ENCODE data around the gene LAMTOR4.
"Not testable (repeated sequence)": the region's sequence is repeated elsewhere in the genome, so short reads cannot be mapped to it uniquely, and the experiment has no call there.

Gene LAMTOR4

DNA sequence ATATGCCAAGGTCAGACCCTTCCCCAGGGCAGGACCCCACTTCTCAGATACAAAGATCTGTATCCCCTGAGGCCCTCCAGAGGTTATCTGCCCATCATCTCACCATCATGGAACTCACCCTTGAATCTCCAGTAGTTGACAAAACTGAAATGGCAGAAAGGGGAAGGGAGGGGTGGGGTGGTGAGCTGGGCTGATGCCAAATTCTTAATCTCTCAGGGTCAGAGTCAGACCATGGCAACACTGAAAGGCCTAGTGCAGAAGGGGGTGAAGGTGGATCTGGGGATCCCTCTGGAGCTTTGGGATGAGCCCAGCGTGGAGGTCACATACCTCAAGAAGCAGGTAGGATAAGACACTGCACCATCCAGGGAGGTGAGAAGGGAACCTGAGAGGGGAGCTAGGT, 26.1 kb upstream of the LAMTOR4 start:
- no peak overlapping the region for H3K9ac ChIP-seq (ENCODE audit: low read depth in 1 of 2, low read length in 2 of 2)
- H3K27me3 ChIP-seq (ENCODE audit: control insufficient read depth in 2 of 2, insufficient read depth in 2 of 2, low read length in 2 of 2), result no peaks in the 10 kb centered on the region
- no peak overlapping the region for H3K4me3 ChIP-seq (ENCODE audit: low read length in 2 of 2)
- no peaks in the 10 kb centered on the region for H3K36me3 ChIP-seq (ENCODE audit: control insufficient read depth in 2 of 2, insufficient read depth in 2 of 2, low read length in 2 of 2)
- no peak overlapping the region for H3K27ac ChIP-seq (ENCODE audit: low read depth in 2 of 2, low read length in 2 of 2)
- no peaks in the 10 kb centered on the region for H3K9me3 ChIP-seq (ENCODE audit: control insufficient read depth in 2 of 2, low read length in 2 of 2)
- peaks cover 33 to 34% of the 10 kb centered on the region in 2 donors for H3K4me1 ChIP-seq (ENCODE audit: control insufficient read depth in 2 of 2, insufficient read depth in 2 of 2, low read length in 2 of 2)

- peak overlapping the region in 1 of 2 donors; percentile 58 for H3K4me3 ChIP-seq (ENCODE audit: low read length in 2 of 2)
- H3K27me3 ChIP-seq (ENCODE audit: control insufficient read depth in 2 of 2, insufficient read depth in 2 of 2, low read length in 2 of 2), result no peaks in the 10 kb centered on the region
- H3K9ac ChIP-seq (ENCODE audit: low read depth in 1 of 2, low read length in 2 of 2), result peak overlapping the region; percentile 42 to 98
- peaks cover 37 to 38% of the 10 kb centered on the region in 2 donors for H3K4me1 ChIP-seq (ENCODE audit: control insufficient read depth in 2 of 2, insufficient read depth in 2 of 2, low read length in 2 of 2)
- no peaks in the 10 kb centered on the region for H3K9me3 ChIP-seq (ENCODE audit: control insufficient read depth in 2 of 2, low read length in 2 of 2)
- H3K27ac ChIP-seq (ENCODE audit: low read depth in 2 of 2, low read length in 2 of 2), result peak overlapping the region; percentile 98 to 99
- H3K36me3 ChIP-seq (ENCODE audit: control insufficient read depth in 2 of 2, insufficient read depth in 2 of 2, low read length in 2 of 2), result no peaks in the 10 kb centered on the region
Observed at GRCh38 chr7:100124301-100125230, 24.2 kb upstream of the LAMTOR4 start.

DNA sequence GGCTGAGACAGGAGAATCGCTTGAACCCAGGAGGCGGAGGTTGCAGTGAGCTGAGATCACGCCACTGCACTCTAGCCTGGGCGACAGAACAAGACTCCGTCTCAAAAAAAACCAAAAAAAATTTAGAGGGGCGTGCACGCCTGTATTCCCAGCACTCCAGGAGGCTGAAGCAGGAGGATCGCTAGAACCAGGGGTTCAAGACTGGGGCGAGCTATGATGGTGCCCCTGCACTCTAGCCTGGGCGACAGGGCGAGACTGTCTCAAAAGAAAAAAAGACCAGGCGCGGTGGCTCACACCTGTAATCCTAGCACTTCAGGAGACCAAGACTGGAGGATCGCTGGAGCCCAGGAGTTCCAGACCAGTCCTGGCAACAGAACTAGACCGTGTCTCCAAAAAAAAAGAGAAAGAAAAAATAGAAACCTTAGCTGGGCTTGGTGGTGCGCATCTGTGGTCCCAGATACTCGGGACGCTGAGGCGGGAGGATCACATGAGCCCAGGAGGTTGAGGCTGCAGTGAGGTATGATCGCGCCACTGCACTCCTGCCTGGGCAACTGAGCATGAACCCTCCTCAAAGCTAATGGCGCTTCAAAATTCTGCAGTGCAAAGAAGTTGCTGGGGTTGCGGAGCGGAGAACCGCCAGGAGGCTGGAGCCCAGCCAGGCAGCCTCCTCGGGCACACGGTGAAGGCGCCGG, 22.3 kb upstream of the LAMTOR4 start:
- peak overlapping the region; percentile 98 to 99 for H3K27ac ChIP-seq (ENCODE audit: low read depth in 2 of 2, low read length in 2 of 2)
- no peaks in the 10 kb centered on the region for H3K36me3 ChIP-seq (ENCODE audit: control insufficient read depth in 2 of 2, insufficient read depth in 2 of 2, low read length in 2 of 2)
- peak overlapping the region; percentile 97 to 98 for H3K9ac ChIP-seq (ENCODE audit: low read depth in 1 of 2, low read length in 2 of 2)
- peaks cover 33 to 38% of the 10 kb centered on the region in 2 donors for H3K4me1 ChIP-seq (ENCODE audit: control insufficient read depth in 2 of 2, insufficient read depth in 2 of 2, low read length in 2 of 2)
- H3K4me3 ChIP-seq (ENCODE audit: low read length in 2 of 2), result peak overlapping the region; percentile 95
- H3K9me3 ChIP-seq (ENCODE audit: control insufficient read depth in 2 of 2, low read length in 2 of 2), result no peaks in the 10 kb centered on the region
- no peaks in the 10 kb centered on the region for H3K27me3 ChIP-seq (ENCODE audit: control insufficient read depth in 2 of 2, insufficient read depth in 2 of 2, low read length in 2 of 2)

DNA sequence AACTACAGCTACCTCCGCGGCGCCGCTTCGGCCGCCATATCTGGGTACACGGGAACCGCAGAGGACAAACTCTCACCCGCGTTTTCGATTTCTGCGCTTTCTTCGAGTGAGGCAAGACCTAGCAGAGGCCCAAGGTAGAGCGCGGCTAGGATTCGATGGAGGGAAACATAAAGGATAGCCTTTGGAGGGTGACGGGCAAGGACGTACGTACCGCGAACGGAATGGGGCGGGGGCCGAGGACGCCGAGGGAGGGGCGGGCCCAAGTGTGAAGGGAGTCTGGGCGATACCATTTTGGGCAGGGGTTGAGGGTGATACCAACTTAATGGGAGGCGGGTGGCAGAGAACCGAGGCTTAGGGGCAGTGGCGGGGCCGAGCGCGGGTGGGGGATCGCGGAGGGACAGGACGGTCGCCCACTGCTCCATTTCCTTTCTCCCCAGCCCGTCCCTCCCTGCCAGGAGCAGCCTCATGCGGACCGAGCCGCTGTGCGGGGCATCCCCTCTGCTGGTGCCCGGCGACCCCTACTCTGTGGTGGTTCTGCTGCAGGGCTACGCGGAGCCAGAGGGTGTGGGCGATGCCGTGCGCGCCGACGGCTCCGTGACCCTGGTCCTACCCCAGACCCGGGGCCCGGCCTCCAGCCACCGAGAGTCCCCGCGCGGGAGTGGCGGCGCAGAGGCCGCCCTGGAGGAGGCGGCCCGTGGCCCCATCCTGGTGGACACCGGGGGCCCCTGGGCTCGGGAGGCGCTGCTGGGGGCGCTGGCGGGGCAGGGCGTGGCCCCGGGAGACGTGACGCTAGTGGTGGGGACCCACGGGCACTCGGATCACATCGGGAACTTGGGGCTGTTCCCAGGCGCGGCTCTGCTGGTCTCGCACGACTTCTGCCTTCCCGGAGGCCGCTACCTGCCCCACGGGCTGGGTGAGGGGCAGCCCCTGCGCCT, 21.5 kb upstream of the LAMTOR4 start, which contains the start of gene MBLAC1:
TSS of gene MBLAC1 (plus strand) at position 37 of the 935 bp plus-strand sequence. CDS start at position 466, 429 bp downstream.
- H3K9me3 ChIP-seq (ENCODE audit: control insufficient read depth in 2 of 2, low read length in 2 of 2), result no peaks in the 10 kb centered on the region
- no peaks in the 10 kb centered on the region for H3K36me3 ChIP-seq (ENCODE audit: control insufficient read depth in 2 of 2, insufficient read depth in 2 of 2, low read length in 2 of 2)
- peaks cover 33 to 34% of the 10 kb centered on the region in 2 donors for H3K4me1 ChIP-seq (ENCODE audit: control insufficient read depth in 2 of 2, insufficient read depth in 2 of 2, low read length in 2 of 2)
- H3K9ac ChIP-seq (ENCODE audit: low read depth in 1 of 2, low read length in 2 of 2), result peak within 1 kb of the TSS; percentile 97 to 98
- no peaks in the 10 kb centered on the region for H3K27me3 ChIP-seq (ENCODE audit: control insufficient read depth in 2 of 2, insufficient read depth in 2 of 2, low read length in 2 of 2)
- H3K27ac ChIP-seq (ENCODE audit: low read depth in 2 of 2, low read length in 2 of 2), result peak within 1 kb of the TSS; percentile 98 to 99
- peak within 1 kb of the TSS; percentile 95 for H3K4me3 ChIP-seq (ENCODE audit: low read length in 2 of 2)

DNA sequence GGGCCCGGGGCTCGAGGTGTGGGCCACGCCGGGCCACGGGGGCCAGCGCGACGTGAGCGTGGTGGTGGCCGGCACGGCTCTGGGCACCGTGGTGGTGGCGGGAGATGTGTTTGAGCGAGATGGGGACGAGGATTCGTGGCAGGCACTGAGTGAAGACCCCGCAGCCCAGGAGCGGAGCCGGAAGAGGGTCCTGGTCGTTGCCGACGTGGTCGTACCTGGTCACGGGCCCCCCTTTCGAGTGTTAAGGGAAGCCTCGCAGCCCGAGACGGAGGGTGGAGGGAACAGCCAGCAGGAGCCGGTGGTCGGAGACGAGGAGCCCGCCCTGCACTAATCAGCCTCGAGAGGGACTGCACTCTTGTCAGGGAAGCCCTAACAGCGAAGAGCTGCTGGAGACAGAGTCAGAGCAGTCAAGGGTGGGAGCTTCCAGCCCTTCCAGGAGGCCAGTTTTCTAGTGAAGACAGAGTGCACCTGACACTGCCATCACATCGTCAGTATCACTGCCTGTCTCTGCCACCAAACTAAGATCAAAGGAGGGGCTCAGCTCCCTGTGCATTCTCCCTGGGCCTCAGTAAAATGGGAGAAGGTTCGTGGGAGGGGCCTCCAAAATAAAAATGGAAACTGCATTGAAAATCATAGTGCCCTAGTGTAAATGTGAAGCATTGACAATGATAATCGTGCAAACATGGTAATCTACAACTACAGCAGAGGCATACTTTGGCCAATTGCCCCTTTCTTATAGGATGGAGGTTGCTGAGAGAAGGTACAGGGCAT, 20.7 kb upstream of the LAMTOR4 start:
- Histone ChIP-seq H3K4me1 (ENCODE audit: control insufficient read depth in 2 of 2, insufficient read depth in 2 of 2, low read length in 2 of 2) (peaks cover 33 to 40% of the 10 kb centered on the region in 2 donors), H3K4me3 (ENCODE audit: low read length in 2 of 2) (peak overlapping the region; percentile 95), H3K36me3 (ENCODE audit: control insufficient read depth in 2 of 2, insufficient read depth in 2 of 2, low read length in 2 of 2) (no peaks in the 10 kb centered on the region), H3K9ac (ENCODE audit: low read depth in 1 of 2, low read length in 2 of 2) (peak overlapping the region; percentile 97 to 98), H3K27ac (ENCODE audit: low read depth in 2 of 2, low read length in 2 of 2) (peak overlapping the region; percentile 98 to 99), H3K27me3 (ENCODE audit: control insufficient read depth in 2 of 2, insufficient read depth in 2 of 2, low read length in 2 of 2) (no peaks in the 10 kb centered on the region), H3K9me3 (ENCODE audit: control insufficient read depth in 2 of 2, low read length in 2 of 2) (no peaks in the 10 kb centered on the region)

- H3K4me1 ChIP-seq (ENCODE audit: control insufficient read depth in 2 of 2, insufficient read depth in 2 of 2, low read length in 2 of 2), result peaks cover 33 to 40% of the 10 kb centered on the region in 2 donors
- no peaks in the 10 kb centered on the region for H3K27me3 ChIP-seq (ENCODE audit: control insufficient read depth in 2 of 2, insufficient read depth in 2 of 2, low read length in 2 of 2)
- H3K27ac ChIP-seq (ENCODE audit: low read depth in 2 of 2, low read length in 2 of 2), result no peak overlapping the region
- H3K36me3 ChIP-seq (ENCODE audit: control insufficient read depth in 2 of 2, insufficient read depth in 2 of 2, low read length in 2 of 2), result no peaks in the 10 kb centered on the region
- H3K9me3 ChIP-seq (ENCODE audit: control insufficient read depth in 2 of 2, low read length in 2 of 2), result no peaks in the 10 kb centered on the region
- peak overlapping the region in 1 of 2 donors; percentile 95 for H3K4me3 ChIP-seq (ENCODE audit: low read length in 2 of 2)
- peak overlapping the region; percentile 97 to 98 for H3K9ac ChIP-seq (ENCODE audit: low read depth in 1 of 2, low read length in 2 of 2)
Observed at GRCh38 chr7:100128637-100128963, 20.1 kb upstream of the LAMTOR4 start.

- Histone ChIP-seq H3K4me1 (ENCODE audit: control insufficient read depth in 2 of 2, insufficient read depth in 2 of 2, low read length in 2 of 2) (peaks cover 21 to 27% of the 10 kb centered on the region in 2 donors), H3K27ac (ENCODE audit: low read depth in 2 of 2, low read length in 2 of 2) (peak overlapping the region in 1 of 2 donors; percentile 37)
- H3K9me3 ChIP-seq (ENCODE audit: control insufficient read depth in 2 of 2, low read length in 2 of 2); H3K9ac ChIP-seq (ENCODE audit: low read depth in 1 of 2, low read length in 2 of 2); H3K36me3 ChIP-seq (ENCODE audit: control insufficient read depth in 2 of 2, insufficient read depth in 2 of 2, low read length in 2 of 2); H3K27me3 ChIP-seq (ENCODE audit: control insufficient read depth in 2 of 2, insufficient read depth in 2 of 2, low read length in 2 of 2); H3K4me3 ChIP-seq (ENCODE audit: low read length in 2 of 2): not testable (repeated sequence)
Observed at GRCh38 chr7:100130220-100130607, 18.5 kb upstream of the LAMTOR4 start.

- Histone ChIP-seq H3K4me1 (ENCODE audit: control insufficient read depth in 2 of 2, insufficient read depth in 2 of 2, low read length in 2 of 2) (peaks cover 18 to 24% of the 10 kb centered on the region in 2 donors), H3K27ac (ENCODE audit: low read depth in 2 of 2, low read length in 2 of 2) (peak overlapping the region in 1 of 2 donors; percentile 37), H3K9me3 (ENCODE audit: control insufficient read depth in 2 of 2, low read length in 2 of 2) (no peaks in the 10 kb centered on the region), H3K9ac (ENCODE audit: low read depth in 1 of 2, low read length in 2 of 2) (peak overlapping the region; percentile 65 to 70), H3K36me3 (ENCODE audit: control insufficient read depth in 2 of 2, insufficient read depth in 2 of 2, low read length in 2 of 2) (no peaks in the 10 kb centered on the region), H3K27me3 (ENCODE audit: control insufficient read depth in 2 of 2, insufficient read depth in 2 of 2, low read length in 2 of 2) (no peaks in the 10 kb centered on the region), H3K4me3 (ENCODE audit: low read length in 2 of 2) (peak overlapping the region; percentile 50 to 66)
Observed at GRCh38 chr7:100130608-100131453, 17.9 kb upstream of the LAMTOR4 start.
